ENCODE data around the gene CDYL2.

DNA sequence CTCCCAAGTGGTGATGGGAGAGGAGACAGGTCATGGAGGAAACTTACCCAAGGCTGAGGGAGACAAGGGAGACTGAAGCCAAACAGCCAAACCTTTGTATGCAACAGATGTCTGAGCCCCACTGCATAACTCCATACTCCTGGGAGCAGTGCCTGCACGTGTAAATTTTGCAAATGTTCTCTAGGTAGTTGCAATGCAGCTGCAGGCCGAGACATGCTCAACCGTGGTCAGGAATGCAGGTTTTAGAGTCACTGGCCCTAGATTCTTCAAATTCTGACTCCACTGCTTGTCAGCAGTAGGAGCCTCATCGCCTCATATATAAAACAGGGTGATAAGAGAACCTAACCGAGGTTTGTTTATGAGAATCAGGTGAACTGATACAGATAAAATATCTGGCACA lies 252.1 kb downstream of the CDYL2 start:
- TF ChIP-seq, protein P1, sequence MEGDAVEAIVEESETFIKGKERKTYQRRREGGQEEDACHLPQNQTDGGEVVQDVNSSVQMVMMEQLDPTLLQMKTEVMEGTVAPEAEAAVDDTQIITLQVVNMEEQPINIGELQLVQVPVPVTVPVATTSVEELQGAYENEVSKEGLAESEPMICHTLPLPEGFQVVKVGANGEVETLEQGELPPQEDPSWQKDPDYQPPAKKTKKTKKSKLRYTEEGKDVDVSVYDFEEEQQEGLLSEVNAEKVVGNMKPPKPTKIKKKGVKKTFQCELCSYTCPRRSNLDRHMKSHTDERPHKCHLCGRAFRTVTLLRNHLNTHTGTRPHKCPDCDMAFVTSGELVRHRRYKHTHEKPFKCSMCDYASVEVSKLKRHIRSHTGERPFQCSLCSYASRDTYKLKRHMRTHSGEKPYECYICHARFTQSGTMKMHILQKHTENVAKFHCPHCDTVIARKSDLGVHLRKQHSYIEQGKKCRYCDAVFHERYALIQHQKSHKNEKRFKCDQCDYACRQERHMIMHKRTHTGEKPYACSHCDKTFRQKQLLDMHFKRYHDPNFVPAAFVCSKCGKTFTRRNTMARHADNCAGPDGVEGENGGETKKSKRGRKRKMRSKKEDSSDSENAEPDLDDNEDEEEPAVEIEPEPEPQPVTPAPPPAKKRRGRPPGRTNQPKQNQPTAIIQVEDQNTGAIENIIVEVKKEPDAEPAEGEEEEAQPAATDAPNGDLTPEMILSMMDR (IDR thresholded peaks at IDR 0.05): no peak
- TF ChIP-seq POLR2A (IDR thresholded peaks at IDR 0.05): no peak
